HepG2 (cell line): Measurements from ENCODE around the gene C12orf56. TPM values are rescaled to one million over a fixed set of nuclear protein-coding genes. Genes with fewer than 3 reads are reported as not detected.

ENCODE experiments used
- ATAC-seq: fragments of 200-7000 bp; cut with Tn5 transposase; 3 replicates; pipeline ENCODE4 v1.9.1; 2020; ENCODE audit warnings: mild to moderate bottlenecking, moderate library complexity
- BruUV-seq: library from RNA; stranded (reverse); fragments of 400-500 nt; replicated peaks from 2 replicates; lab custom pipeline; 2021; lab: Mats Ljungman, UMichigan
- CTCF ChIA-PET: fragments of 300-600 bp; formaldehyde crosslinking; extraction: SDS; loops from one replicate; lab custom pipeline; 2021; ENCODE audit warnings: low total read pairs, inconsistent platforms, low intra/inter-chr PET ratio; lab: Yijun Ruan, JAX
- POLR2A ChIA-PET: fragments of 350-600 bp; sonication (Branson Sonifier 250); formaldehyde crosslinking; loops from one replicate; lab custom pipeline; 2020; ENCODE audit warnings: antibody characterized with exemption, inconsistent platforms; lab: Yijun Ruan, JAX
- DNase-seq: peaks from one replicate; pipeline ENCODE4 v3.0.0-alpha.2; 2015; ENCODE audit warnings: low spot score
- FAIRE-seq: peaks from 3 replicates; lab custom pipeline; 2011; peaks lifted over from hg19 to GRCh38; lab: Jason Lieb, UNC
- H2AFZ ChIP-seq: one replicate; pipeline ENCODE4 v1.6.1; 2011; ENCODE audit warnings: low read length, inconsistent platforms
- H3K27ac ChIP-seq: fragments of 300-600 bp; 3 replicates; pipeline ENCODE4 v1.8.0; 2011; ENCODE audit warnings: mixed run types, mild to moderate bottlenecking, mixed read lengths, low read length, inconsistent platforms; ENCODE audit not compliant: insufficient read depth; ENCODE audit errors: extremely low read length
- H3K27me3 ChIP-seq, 2 experiments: fragments of 200-600 bp in 1 of 2; 2 replicates in 1 of 2; 3 replicates in 1 of 2; pipeline versions ENCODE4 v1.6.0 to v1.8.0; 2011; ENCODE audit warnings: low read length in 2 of 2, mild to moderate bottlenecking in 2 of 2, moderate library complexity in 2 of 2, inconsistent platforms in 1 of 2; ENCODE audit not compliant: insufficient read depth in 2 of 2, control insufficient read depth in 1 of 2
- H3K36me3 ChIP-seq, 2 experiments: fragments of 200-600 bp in 1 of 2; replicated peaks in 1 of 2; 2 replicates in 1 of 2; 3 replicates in 1 of 2; pipeline versions ENCODE4 v1.5.1 to v1.8.0; 2011; ENCODE audit warnings: low read length in 2 of 2, inconsistent platforms in 1 of 2; ENCODE audit not compliant: insufficient read depth in 2 of 2, control insufficient read depth in 1 of 2
- H3K4me1 ChIP-seq: 2 replicates; pipeline ENCODE4 v1.5.1; 2012; ENCODE audit warnings: low read length, inconsistent platforms; ENCODE audit not compliant: insufficient read depth
- H3K4me2 ChIP-seq: 2 replicates; pipeline ENCODE4 v1.6.0; 2011; ENCODE audit warnings: low read depth, low read length, inconsistent platforms
- H3K4me3 ChIP-seq, 3 experiments: fragments of 200-600 bp in 1 of 3; sonication (generic), shearing (Covaris generic) in 1 of 3; replicated peaks in 1 of 3; 2 replicates each; pipeline ENCODE4 v1.5.1; 2011 to 2016; ENCODE audit warnings: low read length in 3 of 3, inconsistent platforms in 2 of 3, low read depth in 2 of 3, mild to moderate bottlenecking in 2 of 3, control low read depth in 1 of 3, mixed read lengths in 1 of 3; ENCODE audit not compliant: insufficient read depth in 1 of 3
- H3K79me2 ChIP-seq: one replicate; pipeline ENCODE4 v1.6.1; 2011; ENCODE audit warnings: low read length, inconsistent platforms; ENCODE audit not compliant: insufficient read depth
- H3K9ac ChIP-seq: 2 replicates; pipeline ENCODE4 v1.6.0; 2011; ENCODE audit warnings: mild to moderate bottlenecking, low read depth, low read length, inconsistent platforms; ENCODE audit not compliant: insufficient read depth
- H3K9me3 ChIP-seq: 2 replicates; pipeline ENCODE4 v1.5.1; 2012; ENCODE audit warnings: mild to moderate bottlenecking, low read length
- H4K20me1 ChIP-seq: 2 replicates; pipeline ENCODE4 v1.6.0; 2011; ENCODE audit warnings: inconsistent platforms, mild to moderate bottlenecking, low read length, moderate library complexity; ENCODE audit not compliant: insufficient read depth
- ATF7 ChIP-seq, 2 experiments: fragments of 450-650 bp in 1 of 2; sonication (generic) in 1 of 2; formaldehyde crosslinking in 1 of 2; IDR thresholded peaks; 2 replicates each; pipeline versions ENCODE4 v1.4.0 to v1.6.1; 2016 to 2020; ENCODE audit warnings: antibody characterized with exemption in 1 of 2, mild to moderate bottlenecking in 1 of 2, missing genetic modification reagents in 1 of 2
- HNRNPLL ChIP-seq: fragments of 200-400 bp; formaldehyde crosslinking; IDR thresholded peaks from 2 replicates; pipeline ENCODE4 v1.6.1; 2017; ENCODE audit warnings: mild to moderate bottlenecking, low read depth, low read length; ENCODE audit not compliant: poor library complexity, severe bottlenecking
- MZF1 ChIP-seq: sonication (generic); formaldehyde crosslinking; IDR thresholded peaks from 2 replicates; pipeline ENCODE4 v1.8.1; 2023; ENCODE audit warnings: mild to moderate bottlenecking, missing genetic modification reagents, borderline replicate concordance
- SNRNP70 ChIP-seq: fragments of 200-400 bp; formaldehyde crosslinking; IDR thresholded peaks from 2 replicates; pipeline ENCODE4 v1.6.1; 2017; ENCODE audit warnings: mild to moderate bottlenecking, low read depth, low read length, moderate library complexity
- ZNF556 ChIP-seq: sonication (generic); formaldehyde crosslinking; IDR thresholded peaks from 2 replicates; pipeline ENCODE4 v1.4.0; 2020; ENCODE audit warnings: mild to moderate bottlenecking, missing genetic modification reagents, borderline replicate concordance
- WGBS: methylation state at CpG from one replicate; pipeline ENCODE4 v1.1.6; 2017; ENCODE audit warnings: low lambda C conversion rate; 5-methylcytosine and 5-hydroxymethylcytosine counted together
- in situ Hi-C: cut with HindIII; loops from 2 replicates; pipeline ENCODE4 v1.10.0; 2017; ENCODE audit warnings: low pct_unique_long_range_greater_than_20kb; ENCODE audit not compliant: extremely low pct_ligation_motif_present
- intact Hi-C: fragments of 100-400 bp; cut with micrococcal nuclease; formaldehyde crosslinking; loops from one replicate; pipeline ENCODE4 v1.10.0; 2022; ENCODE audit not compliant: unreplicated experiment
- polyA plus RNA-seq, 8 experiments: library from polyadenylated mRNA; depleted of rRNA in 3 of 8; stranded (reverse) in 7 of 8; unstranded in 1 of 8; fragments of >200 nt; fragmentation: Illumina TruSeq in 4 of 8; extraction: Trizol in 4 of 8; gene quantifications; 2 replicates each; pipeline versions ENCODE4 v1.2.1 to v1.2.3, GENCODE V29; 2011 to 2016; ENCODE audit warnings: low read depth in 4 of 8, missing spikeins in 1 of 8, mixed read lengths in 1 of 8; ENCODE audit not compliant: insufficient read depth in 1 of 8
- total RNA-seq, 5 experiments: library from RNA; depleted of rRNA; stranded (reverse); fragments of >200 nt; fragmentation: Illumina TruSeq; extraction: Trizol; gene quantifications; 2 replicates each; pipeline ENCODE4 v1.2.3, GENCODE V29; 2016; ENCODE audit warnings: low read depth in 1 of 5
- TF ChIP-seq, protein P1 (sequence below): IDR thresholded peaks from 2 replicates; pipeline ENCODE4 v1.6.1; 2016; ENCODE audit warnings: control low read depth

The C12orf56 gene
- total and polyA plus RNA-seq, 2 of the 13 experiments (the other 11 are each of a cell fraction or from before 2014, with no cell fraction given), result 0.07 TPM; not detected in 1

GRCh38 chr12:64311877-64312276, 78.7 kb downstream of the C12orf56 start:
- H3K9me3 ChIP-seq, result no peaks in the 10 kb centered on the region
- ATAC-seq (no peak), DNase-seq (no peak), FAIRE-seq (no peak)
- no peak overlapping the region for H2AFZ ChIP-seq
- H4K20me1 ChIP-seq, result no peaks in the 10 kb centered on the region
- no peaks in the 10 kb centered on the region for H3K79me2 ChIP-seq
- no peaks in the 10 kb centered on the region for H3K36me3 ChIP-seq
- intact Hi-C loops (no loop called here), in situ Hi-C loops (no loop called here)
- WGBS, result 47% methylated on average over 4 of the region's 4 CpGs
- no TSS peak for BruUV-seq
- no peaks in the 10 kb centered on the region for H3K27me3 ChIP-seq
- H3K4me3 ChIP-seq, result no peak overlapping the region
- no peak overlapping the region for H3K4me2 ChIP-seq
- no peak overlapping the region for H3K9ac ChIP-seq
- POLR2A ChIA-PET, result no interaction called here
- peak; percentile 73 for TF ChIP-seq ATF7 (IDR thresholded peaks at IDR 0.05)
- no peak for TF ChIP-seq ATF7 (CRISPR knock-in tag; IDR thresholded peaks at IDR 0.05)
- no peak for TF ChIP-seq ZNF556 (CRISPR knock-in tag)
- no peaks in the 10 kb centered on the region for H3K4me1 ChIP-seq
- H3K27ac ChIP-seq, result no peak overlapping the region
- CTCF ChIA-PET, result no interaction called here

DNA sequence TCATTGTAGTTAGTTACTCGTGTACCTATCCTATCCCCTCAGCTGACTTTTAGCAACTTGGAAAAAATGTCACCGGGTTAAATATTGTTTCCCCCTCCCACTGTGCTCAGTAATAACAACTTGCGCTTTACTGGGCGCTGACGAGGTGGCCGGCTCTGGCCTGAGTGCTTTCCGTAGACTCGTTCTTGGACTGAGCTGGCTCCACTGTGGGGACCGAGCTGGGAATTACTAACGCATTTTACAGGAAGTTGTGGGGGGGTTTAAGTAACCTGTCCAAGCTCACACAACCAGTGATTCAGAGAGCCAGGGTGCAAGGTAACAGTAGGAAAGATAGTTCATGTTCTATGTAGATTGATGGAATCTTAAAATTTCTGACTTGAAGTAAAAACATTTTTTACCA, 86.0 kb downstream of the C12orf56 start:
- ATAC-seq (no peak), DNase-seq (no peak), FAIRE-seq (no peak)
- Histone ChIP-seq H3K27me3 (peaks cover 0 to 10% of the 10 kb centered on the region in 2 experiments; a peak in 1 of 5 replicates), H3K9me3 (no peaks in the 10 kb centered on the region), H4K20me1 (no peaks in the 10 kb centered on the region), H3K79me2 (no peaks in the 10 kb centered on the region), H2AFZ (no peak overlapping the region), H3K27ac (no peak overlapping the region), H3K4me2 (no peak overlapping the region), H3K36me3 (no peaks in the 10 kb centered on the region), H3K4me1 (no peaks in the 10 kb centered on the region), H3K9ac (no peak overlapping the region), H3K4me3 (no peak overlapping the region)
- POLR2A ChIA-PET, result no interaction called here
- no TSS peak for BruUV-seq
- CTCF ChIA-PET, result no interaction called here
- intact Hi-C loops, result no loop called here
- no peak for TF ChIP-seq MZF1
- TF ChIP-seq, protein P1, sequence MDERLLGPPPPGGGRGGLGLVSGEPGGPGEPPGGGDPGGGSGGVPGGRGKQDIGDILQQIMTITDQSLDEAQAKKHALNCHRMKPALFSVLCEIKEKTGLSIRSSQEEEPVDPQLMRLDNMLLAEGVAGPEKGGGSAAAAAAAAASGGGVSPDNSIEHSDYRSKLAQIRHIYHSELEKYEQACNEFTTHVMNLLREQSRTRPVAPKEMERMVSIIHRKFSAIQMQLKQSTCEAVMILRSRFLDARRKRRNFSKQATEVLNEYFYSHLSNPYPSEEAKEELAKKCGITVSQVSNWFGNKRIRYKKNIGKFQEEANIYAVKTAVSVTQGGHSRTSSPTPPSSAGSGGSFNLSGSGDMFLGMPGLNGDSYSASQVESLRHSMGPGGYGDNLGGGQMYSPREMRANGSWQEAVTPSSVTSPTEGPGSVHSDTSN (CRISPR knock-in tag), result no peak
- no peak for TF ChIP-seq SNRNP70
- no peak for TF ChIP-seq HNRNPLL
- 27% methylated on average over 10 of the region's 10 CpGs for WGBS
- in situ Hi-C loops, result no loop called here
